NCI-H446 (cell line): ENCODE results near the gene CDK5.

Experiments used
- DNase-seq, 2 experiments: peaks; one replicate each; lab custom pipeline; 2025; lab: John Stamatoyannopoulos, UW

Gene CDK5

GRCh38 chr7:151057506-151057988, at the start of gene CDK5:
TSS of gene CDK5 (minus strand) at chr7:151057897. CDS start at chr7:151057848, 49 bp downstream.
- no peak for DNase-seq

- no peak for DNase-seq
Observed at GRCh38 chr7:151104411-151105235, 46.9 kb upstream of the CDK5 start.

GRCh38 chr7:151103973-151104372, 46.3 kb upstream of the CDK5 start:
- DNase-seq = no peak

- DNase-seq = no peak
Observed at GRCh38 chr7:151102991-151103390, 45.3 kb upstream of the CDK5 start.

- no peak for DNase-seq
Observed at GRCh38 chr7:151101621-151102396, 44.1 kb upstream of the CDK5 start.

GRCh38 chr7:151100921-151101320, 43.2 kb upstream of the CDK5 start:
- DNase-seq = no peak

- DNase-seq = no peak
Observed at GRCh38 chr7:151099486-151100211, 42.0 kb upstream of the CDK5 start.

- DNase-seq = no peak
Observed at GRCh38 chr7:151095828-151096475, 38.3 kb upstream of the CDK5 start.

- no peak for DNase-seq
Observed at GRCh38 chr7:151095123-151095797, 37.6 kb upstream of the CDK5 start.

- DNase-seq = no peak
Observed at GRCh38 chr7:151094675-151095074, 37.0 kb upstream of the CDK5 start.

- DNase-seq = no peak
Observed at GRCh38 chr7:151093748-151094147, 36.1 kb upstream of the CDK5 start.

GRCh38 chr7:151091988-151092387, 34.3 kb upstream of the CDK5 start:
- no peak for DNase-seq

GRCh38 chr7:151091431-151091830, 33.7 kb upstream of the CDK5 start:
- no peak for DNase-seq

- DNase-seq = no peak
Observed at GRCh38 chr7:151091003-151091402, 33.3 kb upstream of the CDK5 start.

- DNase-seq = no peak
Observed at GRCh38 chr7:151089893-151090730, 32.4 kb upstream of the CDK5 start.

- peak in 1 of 2 experiments; percentile 10 for DNase-seq
Observed at GRCh38 chr7:151088856-151089699, 31.4 kb upstream of the CDK5 start.

- DNase-seq = no peak
Observed at GRCh38 chr7:151088019-151088855, 30.5 kb upstream of the CDK5 start.

- peak in 1 of 2 experiments; percentile 30 for DNase-seq
Observed at GRCh38 chr7:151087245-151088018, 29.7 kb upstream of the CDK5 start.
